Measurements from ENCODE around the gene DNAAF9.
"Not testable (repeated sequence)": the region's sequence is repeated elsewhere in the genome, so short reads cannot be mapped to it uniquely, and the experiment has no call there.

DNAAF9 gene

GRCh38 chr20:3407040-3407770 is at the start of gene DNAAF9:
Gene DNAAF9 (minus strand): TSS chr20:3407669. CDS start chr20:3407557, 112 bp downstream.
- no peak for DNase-seq

- no peak for DNase-seq
Observed at GRCh38 chr20:3456648-3457047, 49.2 kb upstream of the DNAAF9 start.

GRCh38 chr20:3454831-3455230 is 47.4 kb upstream of the DNAAF9 start:
- no peak for DNase-seq

- no peak for DNase-seq
Observed at GRCh38 chr20:3452690-3453089, 45.2 kb upstream of the DNAAF9 start.

- no peak for DNase-seq
Observed at GRCh38 chr20:3452136-3452535, 44.7 kb upstream of the DNAAF9 start.

- no peak for DNase-seq
Observed at GRCh38 chr20:3449319-3449718, 41.9 kb upstream of the DNAAF9 start.

GRCh38 chr20:3447321-3447720 is 39.9 kb upstream of the DNAAF9 start:
- DNase-seq: no peak

GRCh38 chr20:3446779-3447178 is 39.3 kb upstream of the DNAAF9 start:
- no peak for DNase-seq

GRCh38 chr20:3436864-3437574 is 29.6 kb upstream of the DNAAF9 start:
- no peak for DNase-seq

- no peak for DNase-seq
Observed at GRCh38 chr20:3434232-3434631, 26.8 kb upstream of the DNAAF9 start.

- no peak for DNase-seq
Observed at GRCh38 chr20:3433744-3434143, 26.3 kb upstream of the DNAAF9 start.

- DNase-seq: no peak
Observed at GRCh38 chr20:3432844-3433243, 25.4 kb upstream of the DNAAF9 start.

GRCh38 chr20:3431109-3431508 is 23.6 kb upstream of the DNAAF9 start:
- no peak for DNase-seq

GRCh38 chr20:3430376-3431069 is 23.1 kb upstream of the DNAAF9 start:
- no peak for DNase-seq

GRCh38 chr20:3426766-3427165 is 19.3 kb upstream of the DNAAF9 start:
- DNase-seq: not testable (repeated sequence)

- no peak for DNase-seq
Observed at GRCh38 chr20:3423126-3423525, 15.7 kb upstream of the DNAAF9 start.

GRCh38 chr20:3421985-3422384 is 14.5 kb upstream of the DNAAF9 start:
- DNase-seq: no peak

- no peak for DNase-seq
Observed at GRCh38 chr20:3420211-3420707, 12.8 kb upstream of the DNAAF9 start.

- not testable (repeated sequence) for DNase-seq
Observed at GRCh38 chr20:3418161-3418560, 10.7 kb upstream of the DNAAF9 start.

GRCh38 chr20:3414122-3414521 is 6.7 kb upstream of the DNAAF9 start:
- DNase-seq: no peak

- DNase-seq: peak; percentile 11
Observed at GRCh38 chr20:3413393-3413889, 6.0 kb upstream of the DNAAF9 start.

GRCh38 chr20:3412600-3413392 is 5.3 kb upstream of the DNAAF9 start:
- no peak for DNase-seq

GRCh38 chr20:3410464-3410863 is 3.0 kb upstream of the DNAAF9 start:
- DNase-seq: no peak
